SKM-1 (cell line): Measurements from ENCODE around the gene HSF4.

Experiments used
- DNase-seq: peaks from one replicate; lab custom pipeline; 2025; ENCODE audit not compliant: unreplicated experiment; lab: John Stamatoyannopoulos, UW

HSF4 gene

GRCh38 chr16:67166598-67167168 is 2.1 kb downstream of the HSF4 start:
- DNase-seq: no peak

DNA sequence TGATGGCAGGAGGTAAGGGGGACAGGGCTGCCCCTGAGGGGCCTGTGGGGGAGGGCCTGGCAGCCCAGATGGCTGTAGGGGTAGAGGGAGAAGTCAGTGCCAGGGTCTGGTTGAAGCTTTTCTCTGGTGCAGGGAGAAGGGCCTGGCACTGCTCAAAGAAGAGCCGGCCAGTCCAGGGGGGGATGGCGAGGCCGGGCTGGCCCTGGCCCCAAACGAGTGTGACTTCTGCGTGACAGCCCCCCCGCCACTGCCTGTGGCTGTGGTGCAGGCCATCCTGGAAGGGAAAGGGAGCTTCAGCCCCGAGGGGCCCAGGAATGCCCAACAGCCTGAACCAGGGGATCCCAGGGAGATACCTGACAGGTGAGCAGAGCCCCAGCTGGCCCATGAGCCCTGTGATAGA is 3.0 kb downstream of the HSF4 start:
- DNase-seq: no peak

GRCh38 chr16:67169011-67169451 is 4.5 kb downstream of the HSF4 start:
- no peak for DNase-seq

DNA sequence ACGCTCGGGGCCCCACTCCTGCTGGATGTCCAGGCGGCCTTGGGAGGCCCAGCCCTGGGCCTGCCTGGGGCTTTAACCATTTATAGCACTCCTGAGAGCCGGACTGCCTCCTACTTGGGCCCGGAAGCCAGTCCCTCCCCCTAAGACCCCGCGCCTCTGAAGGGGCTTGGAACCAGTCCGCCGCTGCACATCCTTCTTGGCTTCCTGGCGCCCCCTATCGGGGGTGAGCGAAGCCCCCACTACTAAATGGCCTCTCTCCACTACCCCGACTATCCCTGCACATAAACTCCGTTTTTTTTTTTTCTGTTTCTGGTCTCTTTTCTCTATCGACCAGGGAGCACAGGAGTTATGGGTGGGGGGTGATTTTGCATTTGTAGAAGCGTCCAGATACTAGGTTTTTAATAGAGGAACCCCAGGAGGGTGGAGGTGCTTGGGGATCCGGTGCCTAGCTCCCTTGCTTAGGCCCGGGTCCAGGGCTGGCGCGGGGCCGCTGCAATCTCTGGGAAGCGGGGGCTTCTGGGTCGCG is 5.2 kb downstream of the HSF4 start:
- no peak for DNase-seq

GRCh38 chr16:67170168-67170948 is 5.8 kb downstream of the HSF4 start, which contains the start of gene NOL3:
Gene NOL3, plus strand, starts transcription at chr16:67170538.
- no peak for DNase-seq

- no peak for DNase-seq
These were observed 6.6 kb downstream of the HSF4 start for GRCh38 chr16:67170949-67171649.

DNA sequence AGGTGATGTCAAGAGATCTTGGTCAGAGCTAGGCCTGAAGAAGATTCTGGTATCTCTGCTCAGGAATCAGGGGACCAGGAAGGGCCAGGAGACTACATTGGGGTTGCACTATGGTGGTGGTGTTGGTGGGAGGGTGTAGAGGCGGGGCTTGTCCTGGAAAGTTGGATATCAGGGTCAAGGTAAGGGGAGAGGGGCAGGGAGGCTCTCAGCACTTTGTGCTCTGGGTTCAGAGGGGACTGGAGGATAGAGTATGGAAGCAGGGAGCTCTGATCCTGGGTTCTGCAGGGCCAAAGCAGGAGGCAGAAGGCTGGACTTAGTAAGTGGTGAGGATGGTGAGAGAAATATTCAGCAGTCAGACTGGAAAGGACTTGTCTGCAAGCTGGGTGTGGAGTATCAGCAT is 8.8 kb downstream of the HSF4 start:
- DNase-seq: no peak

GRCh38 chr16:67173808-67174705 is 9.5 kb downstream of the HSF4 start:
- peak; percentile 26 for DNase-seq

- DNase-seq: no peak
These were observed 10.2 kb downstream of the HSF4 start for GRCh38 chr16:67174706-67175231.

- no peak for DNase-seq
These were observed 12.1 kb downstream of the HSF4 start for GRCh38 chr16:67176662-67177061.

DNA sequence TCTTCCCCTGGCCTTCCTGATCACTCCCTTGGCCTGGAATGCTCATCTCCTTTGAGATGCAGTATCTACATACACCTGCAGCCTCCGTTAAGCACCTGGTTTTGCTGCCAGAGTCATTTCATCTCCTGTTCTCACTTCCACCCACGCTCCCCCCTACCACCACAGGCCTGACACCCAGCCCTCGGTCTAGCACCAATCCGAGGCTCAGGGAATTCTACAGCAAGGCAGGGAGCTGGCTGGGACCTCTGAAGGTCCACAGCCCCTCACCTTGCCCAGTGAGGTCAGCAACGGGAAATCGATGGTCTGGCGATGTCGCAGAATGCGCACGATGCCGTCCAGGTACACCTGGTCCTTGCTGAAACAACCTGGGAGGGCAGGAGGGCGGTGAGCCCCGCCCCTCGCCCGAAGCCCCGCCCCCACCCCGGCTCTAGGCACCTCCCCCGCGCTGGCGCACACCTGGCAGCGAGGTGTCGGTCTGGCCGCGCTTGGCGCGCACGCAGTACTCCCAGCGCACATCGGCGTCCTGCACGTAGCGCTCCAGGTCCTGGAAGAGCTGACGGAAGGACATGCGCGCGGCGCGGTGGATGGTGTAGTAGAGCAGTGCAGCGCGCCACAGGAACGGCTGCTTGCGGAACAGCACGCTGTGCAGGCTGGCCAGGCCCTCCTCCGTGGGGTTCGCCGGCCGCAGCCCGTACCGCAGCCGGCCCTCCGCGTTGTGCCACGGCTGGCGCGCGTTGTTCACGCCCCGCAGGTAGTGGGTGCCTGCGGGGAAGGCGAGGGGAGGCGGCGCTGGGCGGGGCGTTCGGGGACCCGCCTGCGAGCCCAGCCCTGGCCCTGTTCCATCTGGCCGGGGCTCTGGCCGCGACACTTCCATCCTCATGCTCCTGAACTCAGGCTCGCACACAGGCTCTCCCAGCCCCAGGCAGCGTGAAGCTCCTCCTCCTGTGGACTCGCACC is 13.5 kb downstream of the HSF4 start:
- no peak for DNase-seq

- no peak for DNase-seq
These were observed 15.0 kb downstream of the HSF4 start for GRCh38 chr16:67179421-67180080.

DNA sequence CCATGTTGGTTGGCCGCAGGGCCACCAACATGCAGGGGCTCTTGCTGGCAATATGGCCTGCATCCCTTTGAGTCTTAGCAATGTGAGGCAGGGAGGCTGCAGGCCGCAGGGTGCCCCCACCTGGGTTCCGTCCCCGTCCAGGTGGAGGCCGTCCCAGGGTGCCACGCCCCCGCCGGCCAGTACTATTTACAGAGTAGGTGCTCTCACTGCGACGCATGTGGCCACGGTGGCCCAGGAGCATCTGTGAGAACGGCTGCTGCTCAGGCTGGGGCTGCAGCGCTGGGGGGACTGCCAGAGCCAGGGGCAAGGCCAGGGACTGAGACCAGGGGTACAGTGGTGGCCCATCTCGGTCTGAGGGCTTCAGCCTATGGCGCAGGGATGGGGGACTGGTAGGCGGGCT is 15.6 kb downstream of the HSF4 start:
- DNase-seq: no peak

GRCh38 chr16:67181346-67181745 is 16.8 kb downstream of the HSF4 start:
- no peak for DNase-seq

DNA sequence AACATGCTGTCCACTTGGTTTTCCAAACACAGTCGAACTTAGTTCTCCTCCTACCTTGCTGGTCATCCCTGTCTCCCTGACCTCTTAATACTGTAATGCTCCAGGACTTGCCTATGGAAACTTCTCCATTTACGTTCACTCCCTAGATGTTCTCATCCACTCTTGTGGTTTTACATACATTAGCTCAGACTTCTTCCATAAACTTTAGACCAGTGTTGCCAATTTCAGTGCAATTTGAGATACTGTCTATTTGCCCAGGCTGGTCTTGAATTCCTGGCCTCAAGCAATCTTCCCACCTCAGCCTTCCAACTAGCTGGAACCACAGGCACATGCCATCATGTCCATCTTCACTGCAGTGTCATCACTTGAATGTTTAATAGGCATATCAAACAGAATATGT is 17.7 kb downstream of the HSF4 start:
- no peak for DNase-seq

DNA sequence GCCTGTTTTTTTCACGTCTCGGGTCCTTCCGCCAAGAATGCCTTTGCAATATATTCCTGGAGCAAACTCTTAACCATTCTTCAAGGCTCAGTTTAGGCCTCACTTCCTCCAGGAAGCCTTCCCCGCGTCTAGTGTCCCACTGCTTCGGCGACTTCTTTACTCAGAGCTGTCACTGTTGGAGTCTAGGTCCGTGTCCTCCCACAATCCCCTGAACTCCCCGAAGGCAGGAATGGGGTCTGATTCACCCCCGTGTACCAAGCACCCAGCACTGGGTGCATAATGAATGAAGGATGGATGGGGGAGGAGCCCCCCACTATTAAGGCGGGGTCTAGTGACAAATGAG is 18.7 kb downstream of the HSF4 start:
- no peak for DNase-seq

- DNase-seq: peak; percentile 98
These were observed 19.3 kb downstream of the HSF4 start, which contains the start of gene MATCAP1 for GRCh38 chr16:67183627-67184452. Gene MATCAP1, minus strand, starts transcription at chr16:67183963. Its CDS starts 3,353 bp downstream, at chr16:67180610.

DNA sequence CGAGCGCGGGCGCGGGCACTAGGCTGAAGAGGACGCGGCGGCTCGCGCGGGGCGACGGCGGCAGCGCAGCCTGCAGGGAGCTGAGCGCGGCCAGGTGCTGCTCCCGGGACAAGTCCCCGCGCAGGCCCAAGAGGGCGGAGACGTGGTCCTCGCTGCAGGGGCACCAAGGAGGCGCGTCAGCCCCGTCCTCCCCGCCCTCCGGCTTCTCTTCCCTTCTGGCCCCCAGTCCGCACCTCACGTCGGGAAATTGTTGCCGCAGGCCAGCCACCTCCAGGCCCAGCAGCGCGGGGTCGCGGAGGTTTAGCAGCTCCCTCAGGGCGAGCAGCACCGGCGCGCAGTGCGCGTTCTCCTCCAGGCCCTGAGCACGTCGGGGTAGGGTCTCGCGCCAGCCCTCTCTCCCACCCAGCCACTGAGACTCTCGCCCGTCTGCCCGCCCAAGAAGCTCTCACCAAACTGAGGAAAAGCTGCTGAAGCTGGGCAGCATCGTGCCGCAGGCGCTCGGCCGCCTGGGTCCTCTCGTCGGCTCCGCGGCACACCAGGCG is 20.0 kb downstream of the HSF4 start:
- DNase-seq: no peak
